Measurements from ENCODE around the gene SLBP.
"Not testable (repeated sequence)": the region's sequence is repeated elsewhere in the genome, so short reads cannot be mapped to it uniquely, and the experiment has no call there.

The SLBP gene

DNA sequence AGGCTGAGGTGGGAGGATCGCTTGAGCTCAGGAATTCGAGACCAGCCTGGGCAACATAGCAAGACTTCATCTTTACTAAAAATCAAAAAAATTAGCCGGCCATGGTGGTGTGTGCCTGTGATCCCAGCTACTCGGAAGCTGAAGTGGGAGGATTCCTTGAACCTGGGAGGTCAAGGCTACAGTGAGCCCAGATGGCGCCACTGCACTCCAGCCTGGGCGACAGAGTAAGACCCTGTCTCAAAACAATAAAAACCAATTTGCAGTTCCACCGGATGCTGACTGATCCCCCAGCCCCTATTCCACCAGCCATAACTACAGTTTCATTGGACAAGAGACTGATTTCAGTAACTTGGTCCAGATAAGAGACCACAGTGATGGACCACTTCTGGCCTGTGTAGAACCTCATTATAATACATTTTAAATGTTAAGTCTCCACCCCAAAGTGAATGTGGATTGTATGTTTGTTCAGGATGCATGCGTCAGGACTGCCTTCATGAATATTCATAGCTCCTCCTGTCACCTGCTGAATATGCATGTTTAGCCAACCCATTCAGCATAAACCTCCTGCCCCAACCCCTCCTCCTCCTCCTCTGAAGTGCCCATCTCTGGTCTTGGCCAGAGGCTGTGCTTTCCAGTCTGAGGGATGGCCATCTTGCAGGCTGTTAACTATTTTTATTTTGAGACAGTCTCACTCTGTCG, 2.3 kb upstream of the SLBP start:
- peak; percentile 85 for FAIRE-seq

GRCh38 chr4:1713003-1713851, 1.1 kb upstream of the SLBP start:
- peak; percentile 8 for FAIRE-seq
- DNase-seq (ENCODE audit: insufficient read length, low spot score): no peak

More for the DNA sequence above, 2.3 kb upstream of the SLBP start:
- DNase-seq (ENCODE audit: insufficient read length, low spot score): no peak

DNA sequence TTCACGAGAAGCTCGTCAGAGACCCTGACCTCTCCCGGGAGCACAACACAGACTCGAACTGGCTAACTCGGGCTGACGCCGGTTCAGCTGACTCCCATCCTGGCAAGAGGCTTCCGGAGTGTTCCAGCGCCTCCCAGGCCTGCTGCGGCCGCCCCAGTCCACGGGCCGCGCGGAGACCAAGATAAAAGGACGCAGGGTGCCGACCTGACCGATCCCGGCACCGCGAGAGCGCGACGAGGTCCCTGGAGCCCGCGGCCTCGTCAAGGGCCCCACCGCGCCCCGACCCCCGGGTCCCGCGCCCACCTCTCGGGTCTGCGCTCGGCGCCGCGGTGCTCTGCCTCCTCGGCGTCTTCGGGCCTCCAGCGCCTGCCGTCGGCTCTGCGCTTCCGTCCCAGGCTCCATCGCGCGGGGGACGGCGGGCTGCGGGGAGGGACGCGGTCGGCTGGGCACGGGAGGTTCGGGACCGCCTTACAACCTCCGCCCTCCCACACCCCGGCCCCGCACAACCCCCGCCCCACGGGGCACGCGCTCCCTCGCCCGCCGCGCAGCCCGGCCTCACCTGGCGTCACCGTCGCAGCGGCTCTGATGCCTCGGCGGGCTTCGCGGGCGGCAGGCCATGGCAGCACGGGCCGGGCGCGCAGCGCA, 426 bp downstream of the SLBP start:
- DNase-seq (ENCODE audit: insufficient read length, low spot score) (no peak), FAIRE-seq (no peak)

GRCh38 chr4:1711055-1711570, 1.0 kb downstream of the SLBP start:
- DNase-seq (ENCODE audit: insufficient read length, low spot score) (no peak), FAIRE-seq (peak; percentile 8)

DNA sequence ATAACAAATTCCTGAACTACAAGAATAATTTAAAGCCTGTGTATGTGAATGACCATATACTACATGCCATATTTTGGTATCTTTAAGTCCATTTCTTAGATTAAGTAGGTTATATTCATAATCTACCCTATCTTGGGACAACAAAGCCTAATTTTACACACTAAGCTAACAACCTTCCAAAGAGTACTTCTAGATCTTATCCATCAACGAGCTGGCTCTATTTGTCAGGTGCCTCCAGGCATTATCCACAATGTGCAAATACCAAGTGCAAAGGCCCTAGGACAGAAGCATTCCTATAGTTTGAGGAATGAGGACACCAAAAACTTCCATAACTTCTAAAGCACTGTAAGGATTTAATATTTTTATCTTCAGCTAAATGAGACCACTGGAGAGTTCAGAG, 3.5 kb downstream of the SLBP start:
- DNase-seq (ENCODE audit: insufficient read length, low spot score) (no peak), FAIRE-seq (no peak)

DNA sequence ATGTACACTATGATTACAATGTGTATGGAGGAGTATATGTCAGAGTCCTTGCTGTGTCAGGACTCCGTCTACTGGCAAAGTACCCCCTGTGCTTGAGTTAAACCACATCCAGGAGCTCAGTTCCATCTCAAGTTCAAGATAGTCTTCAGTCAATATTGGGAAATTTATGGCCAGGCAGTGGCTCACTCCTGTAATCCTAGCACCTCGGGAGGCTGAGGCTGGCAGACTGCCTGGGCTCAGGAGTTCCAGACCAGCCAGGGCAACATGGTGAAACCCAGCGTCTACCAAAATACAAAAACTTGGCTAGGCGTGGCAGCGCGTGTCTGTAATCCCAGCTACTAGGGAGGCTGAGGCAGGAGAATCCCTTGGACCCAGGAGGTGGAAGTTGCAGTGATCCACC, 5.8 kb downstream of the SLBP start:
- DNase-seq (ENCODE audit: insufficient read length, low spot score): no peak
- FAIRE-seq: no peak

DNA sequence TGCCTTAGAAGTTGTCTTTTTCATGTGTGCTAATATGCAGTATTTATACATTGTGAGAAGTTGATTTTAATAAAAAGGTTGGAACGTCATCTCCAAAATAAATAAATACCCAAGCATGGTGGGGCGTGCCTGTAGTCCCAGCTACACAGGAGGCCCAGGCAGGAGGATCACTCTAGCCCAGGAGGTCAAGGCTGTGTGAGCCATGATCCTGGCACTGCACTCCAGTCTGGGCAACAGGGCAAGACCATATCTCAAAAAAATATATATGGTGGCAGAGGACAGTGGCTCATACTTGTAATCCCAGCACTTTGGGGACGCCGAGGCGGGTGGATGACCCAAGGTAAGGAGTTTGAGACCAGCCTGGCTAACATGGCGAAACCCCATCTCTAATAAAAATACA, 6.4 kb downstream of the SLBP start:
- no peak for DNase-seq (ENCODE audit: insufficient read length, low spot score)
- FAIRE-seq: no peak

DNA sequence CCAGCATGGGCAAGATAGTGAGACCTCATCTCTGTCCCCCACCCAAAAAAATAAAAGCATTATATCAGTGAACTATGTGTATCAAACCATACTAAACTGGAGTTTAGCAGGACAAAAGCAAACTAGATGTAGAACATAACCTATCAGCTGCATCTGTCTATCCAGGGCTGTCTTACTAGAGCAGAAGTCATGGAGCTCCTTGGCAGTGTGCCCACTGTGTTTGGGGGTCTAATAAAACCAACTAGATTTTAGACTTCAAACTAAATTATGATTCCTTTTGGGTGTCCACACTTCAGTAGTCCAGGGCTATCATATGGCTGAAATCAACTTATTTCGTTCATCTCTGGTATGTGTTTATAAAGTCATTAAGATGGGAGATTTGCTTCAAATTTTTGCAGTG, 8.3 kb downstream of the SLBP start:
- FAIRE-seq (no peak), DNase-seq (ENCODE audit: insufficient read length, low spot score) (no peak)

DNA sequence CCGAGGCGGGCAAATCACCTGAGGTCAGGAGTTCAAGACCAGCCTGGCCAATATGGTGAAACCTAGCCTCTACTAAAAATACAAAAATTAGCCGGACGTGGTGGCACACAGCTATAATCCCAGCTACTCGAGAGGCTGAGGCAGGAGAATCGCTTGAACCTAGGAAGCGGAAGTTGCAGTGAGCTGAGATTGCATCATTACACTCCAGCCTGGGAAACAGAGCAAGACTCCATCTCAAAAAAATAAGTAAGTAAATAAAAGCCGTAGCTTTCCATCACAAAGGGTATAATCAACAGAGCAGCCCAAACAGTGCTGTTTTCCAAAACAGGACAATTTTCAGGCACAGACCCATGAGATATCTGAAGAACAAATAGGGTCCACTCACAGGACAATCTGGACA, 10.4 kb downstream of the SLBP start:
- DNase-seq (ENCODE audit: insufficient read length, low spot score); FAIRE-seq: not testable (repeated sequence)

DNA sequence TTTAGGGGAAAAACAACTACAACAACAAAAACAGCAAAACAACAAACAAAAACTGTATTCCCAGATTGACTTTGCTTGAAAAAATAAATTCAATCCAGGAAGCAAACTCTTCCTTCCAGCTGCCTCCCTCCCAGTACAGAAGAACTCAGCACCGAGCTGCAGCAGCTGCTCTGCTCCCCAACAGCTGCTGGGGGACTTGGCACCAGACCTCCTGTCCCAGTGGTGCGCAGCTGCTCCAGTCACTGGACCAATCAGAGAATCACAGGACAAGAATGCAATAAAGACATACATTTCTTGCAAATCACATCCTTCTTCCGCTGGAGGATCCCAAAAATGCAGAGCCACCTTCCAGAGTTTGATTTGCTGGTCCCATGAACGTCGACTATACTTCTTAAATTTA, 16.2 kb downstream of the SLBP start:
- FAIRE-seq: no peak

DNA sequence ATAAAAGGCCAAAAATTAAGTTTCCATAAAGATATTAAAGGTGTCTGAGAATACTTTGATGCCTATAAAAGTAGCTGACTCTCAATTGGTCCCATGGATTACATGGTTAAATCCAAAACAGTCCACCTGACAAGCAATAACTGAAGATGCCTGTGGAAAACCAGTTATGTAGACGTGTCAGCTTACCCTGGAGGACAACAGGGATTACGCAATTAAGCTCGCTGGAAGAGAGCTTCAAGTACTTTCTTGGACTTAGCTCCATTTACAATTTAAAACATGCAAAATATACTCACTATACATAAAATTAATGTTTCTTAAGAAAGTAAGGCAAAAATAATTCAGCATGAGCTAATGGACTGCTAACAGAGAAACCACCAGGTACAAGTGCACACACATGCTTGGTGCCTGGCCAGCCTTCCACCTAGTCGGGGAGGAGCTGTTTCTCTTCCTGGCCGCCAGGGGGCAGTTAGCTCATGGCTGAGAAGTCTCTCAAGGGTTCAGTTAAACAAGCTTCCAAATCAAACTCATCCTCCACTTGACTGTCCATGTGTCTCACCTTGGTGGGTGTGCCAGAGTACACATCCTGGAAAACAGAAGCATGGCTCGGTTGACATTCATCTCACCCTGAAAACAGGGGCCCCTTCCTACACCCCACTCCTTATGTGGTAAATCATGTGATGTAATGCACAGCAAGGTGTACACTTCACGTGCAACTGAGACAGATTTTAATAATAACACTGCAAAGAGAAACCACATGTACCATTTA, 18.8 kb downstream of the SLBP start:
- FAIRE-seq (peak; percentile 78), DNase-seq (ENCODE audit: insufficient read length, low spot score) (peak; percentile 74)

More for the DNA sequence above, 16.2 kb downstream of the SLBP start:
- DNase-seq (ENCODE audit: insufficient read length, low spot score): no peak

- FAIRE-seq (no peak), DNase-seq (ENCODE audit: insufficient read length, low spot score) (no peak)
Measured at GRCh38 chr4:1691737-1692373, 20.3 kb downstream of the SLBP start.

DNA sequence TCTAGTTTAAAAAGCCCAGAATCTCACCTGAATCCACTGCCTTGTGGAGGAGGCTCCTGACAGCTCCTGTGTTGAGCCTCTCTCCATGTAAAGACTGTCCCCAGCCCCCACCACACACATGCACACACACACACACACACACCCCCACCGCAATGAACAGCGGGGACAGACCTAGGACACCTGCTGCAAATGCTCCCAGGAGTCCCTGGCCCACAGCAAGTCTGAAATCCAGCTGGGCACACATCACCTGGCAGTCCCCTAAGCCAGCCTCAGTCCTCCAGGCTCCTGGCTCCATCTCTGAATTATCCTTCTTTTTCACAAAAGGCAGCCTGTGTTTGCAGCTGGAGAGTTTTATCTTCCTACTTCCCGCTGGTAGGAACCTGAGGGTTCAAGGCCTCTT, 21.4 kb downstream of the SLBP start:
- no peak for DNase-seq (ENCODE audit: insufficient read length, low spot score)

GRCh38 chr4:1686440-1687036, 25.6 kb downstream of the SLBP start:
- DNase-seq (ENCODE audit: insufficient read length, low spot score): no peak

More for the DNA sequence above, 21.4 kb downstream of the SLBP start:
- FAIRE-seq: no peak

DNA sequence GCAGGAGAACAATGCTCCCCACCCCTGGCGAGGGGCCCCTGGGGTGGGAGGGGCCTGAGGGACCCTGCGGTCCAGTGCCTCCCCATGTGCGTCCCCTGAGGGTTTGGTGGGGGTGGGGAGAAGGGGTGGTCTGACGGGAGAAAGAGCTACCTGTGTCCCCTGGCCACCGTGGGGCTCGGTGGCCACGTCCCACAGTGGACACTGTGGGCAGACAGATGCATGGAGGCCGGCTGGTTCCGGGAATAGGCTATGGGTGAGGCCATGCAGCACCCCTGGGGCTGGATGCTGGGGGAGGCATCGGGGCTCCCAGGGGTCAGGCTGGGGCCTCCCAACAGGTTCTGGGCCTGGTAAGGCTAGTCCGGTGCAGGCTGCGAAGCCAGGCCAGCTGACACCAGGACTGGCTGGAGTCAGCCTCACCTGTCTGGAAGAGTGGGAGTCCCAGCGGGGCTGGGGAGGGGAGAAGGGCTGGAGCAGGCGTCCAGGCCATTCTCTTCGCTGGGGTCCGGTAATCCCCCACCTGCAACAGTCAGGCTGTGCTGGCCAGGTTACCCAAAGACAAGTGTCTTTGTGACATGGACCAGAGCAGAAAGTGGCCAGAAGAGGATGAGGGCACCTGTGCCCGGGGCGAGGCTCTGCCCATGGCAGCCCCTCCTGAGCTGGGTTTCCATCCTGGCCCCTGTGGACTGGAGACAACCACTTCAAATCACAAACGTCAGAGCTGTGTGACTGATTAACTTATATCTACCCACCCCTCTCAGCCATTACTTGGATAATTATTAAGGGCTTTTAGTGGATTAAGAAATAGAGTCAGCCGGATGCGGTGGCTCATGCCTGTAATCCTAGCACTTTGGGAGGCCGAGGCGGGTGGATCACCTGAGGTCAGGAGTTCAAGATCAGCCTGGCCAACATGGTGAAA, 26.6 kb downstream of the SLBP start:
- no peak for FAIRE-seq

More at GRCh38 chr4:1686440-1687036, 25.6 kb downstream of the SLBP start:
- FAIRE-seq: no peak

GRCh38 chr4:1684506-1685234, 27.4 kb downstream of the SLBP start:
- DNase-seq (ENCODE audit: insufficient read length, low spot score) (no peak), FAIRE-seq (no peak)

More for the DNA sequence above, 26.6 kb downstream of the SLBP start:
- no peak for DNase-seq (ENCODE audit: insufficient read length, low spot score)

GRCh38 chr4:1683736-1684505, 28.2 kb downstream of the SLBP start, which contains the start of gene FAM53A:
Gene FAM53A (minus strand): TSS chr4:1684313. CDS start chr4:1668741, 15,572 bp downstream.
- peak; percentile 86 for FAIRE-seq
- peak; percentile 94 for DNase-seq (ENCODE audit: insufficient read length, low spot score)
